KMS-11 (cell line): ENCODE data around the gene KDSR.
A peak's percentile ranks its signal among the peaks of the same experiment; 100 is the strongest.

ENCODE experiments used
- H2AFZ ChIP-seq: fragments of 200-600 bp; sonication (generic); 2 replicates; pipeline ENCODE4 v1.6.1; 2016; ENCODE audit warnings: antibody characterized with exemption, mixed run types, low read depth
- H3K27ac ChIP-seq: fragments of 200-600 bp; sonication (generic); 2 replicates; pipeline ENCODE4 v1.6.1; 2016; ENCODE audit warnings: mild to moderate bottlenecking, mixed run types
- H3K27me3 ChIP-seq: fragments of 200-600 bp; sonication (generic); 2 replicates; pipeline ENCODE4 v1.6.1; 2017; ENCODE audit warnings: mild to moderate bottlenecking, low read depth, mixed run types, moderate library complexity; ENCODE audit not compliant: insufficient read depth
- H3K36me3 ChIP-seq: fragments of 200-600 bp; sonication (generic); 2 replicates; pipeline ENCODE4 v1.6.1; 2017; ENCODE audit warnings: mild to moderate bottlenecking, mixed run types; ENCODE audit not compliant: insufficient read depth
- H3K4me1 ChIP-seq: fragments of 200-600 bp; sonication (generic); 2 replicates; pipeline ENCODE4 v1.6.1; 2016; ENCODE audit warnings: mild to moderate bottlenecking, low read depth, mixed run types; ENCODE audit not compliant: poor library complexity, severe bottlenecking
- H3K4me2 ChIP-seq: fragments of 200-600 bp; sonication (generic); 2 replicates; pipeline ENCODE4 v1.7.0; 2016; ENCODE audit warnings: mild to moderate bottlenecking, mixed run types
- H3K4me3 ChIP-seq: fragments of 200-600 bp; sonication (generic); IDR thresholded peaks from 2 replicates; pipeline ENCODE4 v1.6.1; 2017; ENCODE audit warnings: low read depth, low read length, mixed read lengths; ENCODE audit not compliant: insufficient read depth
- H3K79me2 ChIP-seq: fragments of 200-600 bp; sonication (generic); 2 replicates; pipeline ENCODE4 v1.6.1; 2016; ENCODE audit warnings: low read depth, mixed run types; ENCODE audit not compliant: insufficient read depth
- H3K9ac ChIP-seq: fragments of 200-600 bp; sonication (generic); 2 replicates; pipeline ENCODE4 v1.6.1; 2016; ENCODE audit warnings: mild to moderate bottlenecking, mixed run types
- H4K20me1 ChIP-seq: fragments of 200-600 bp; sonication (generic); 2 replicates; pipeline ENCODE4 v1.6.1; 2016; ENCODE audit warnings: mild to moderate bottlenecking, mixed run types; ENCODE audit not compliant: insufficient read depth
- CTCF ChIP-seq: fragments of 200-600 bp; sonication (generic); conservative IDR thresholded peaks from 2 replicates; pipeline ENCODE4 v1.6.1; 2017; ENCODE audit warnings: low read depth, mild to moderate bottlenecking, antibody characterized with exemption, low read length, moderate library complexity, mixed read lengths

Gene KDSR

GRCh38 chr18:63376538-63376937 is 9.5 kb upstream of the KDSR start:
- TF ChIP-seq CTCF, result no peak
- Histone ChIP-seq H3K4me2 (no peak overlapping the region), H4K20me1 (no peaks in the 10 kb centered on the region), H2AFZ (no peak overlapping the region), H3K4me1 (peaks cover 11% of the 10 kb centered on the region), H3K36me3 (no peaks in the 10 kb centered on the region; the same call in 1 of the 2 replicates), H3K27ac (no peak overlapping the region), H3K27me3 (no peaks in the 10 kb centered on the region), H3K9ac (no peak overlapping the region), H3K4me3 (no peak overlapping the region), H3K79me2 (no peaks in the 10 kb centered on the region)

DNA sequence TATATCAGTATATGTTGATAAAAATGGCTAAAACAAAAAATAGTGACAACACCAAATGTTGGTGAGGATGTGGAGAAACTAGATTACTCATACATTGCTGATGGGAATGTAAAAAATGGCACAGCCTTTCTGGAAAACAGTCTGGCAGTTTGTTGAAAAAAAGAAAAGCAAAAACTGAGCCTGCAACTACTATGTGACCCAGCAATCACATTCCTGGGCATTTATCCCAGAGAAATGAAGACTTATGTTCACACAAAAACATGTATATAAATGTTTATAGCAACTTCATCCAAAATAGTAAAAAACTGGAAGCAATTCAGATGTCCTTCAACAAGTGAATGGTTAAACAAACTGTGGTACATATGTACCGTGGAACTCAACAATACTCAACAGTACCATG is 7.5 kb upstream of the KDSR start:
- H3K27me3 ChIP-seq, result no peaks in the 10 kb centered on the region
- H3K36me3 ChIP-seq, result no peaks in the 10 kb centered on the region; the same call in 1 of the 2 replicates
- TF ChIP-seq CTCF, result no peak
- no peak overlapping the region for H3K4me2 ChIP-seq
- no peaks in the 10 kb centered on the region for H3K79me2 ChIP-seq
- no peak overlapping the region for H3K9ac ChIP-seq
- no peak overlapping the region for H2AFZ ChIP-seq
- peaks cover 10% of the 10 kb centered on the region for H3K4me1 ChIP-seq
- no peaks in the 10 kb centered on the region for H4K20me1 ChIP-seq
- H3K4me3 ChIP-seq, result no peak overlapping the region
- no peak overlapping the region for H3K27ac ChIP-seq

GRCh38 chr18:63373161-63373560 is 6.2 kb upstream of the KDSR start:
- H3K4me1 ChIP-seq, result peaks cover 3% of the 10 kb centered on the region
- H3K4me3 ChIP-seq, result no peak overlapping the region
- H3K79me2 ChIP-seq, result no peaks in the 10 kb centered on the region
- TF ChIP-seq CTCF, result no peak
- H3K36me3 ChIP-seq, result no peaks in the 10 kb centered on the region; the same call in 1 of the 2 replicates
- no peak overlapping the region for H3K9ac ChIP-seq
- no peaks in the 10 kb centered on the region for H3K27me3 ChIP-seq
- no peaks in the 10 kb centered on the region for H4K20me1 ChIP-seq
- no peak overlapping the region for H3K4me2 ChIP-seq
- H2AFZ ChIP-seq, result no peak overlapping the region
- H3K27ac ChIP-seq, result no peak overlapping the region

DNA sequence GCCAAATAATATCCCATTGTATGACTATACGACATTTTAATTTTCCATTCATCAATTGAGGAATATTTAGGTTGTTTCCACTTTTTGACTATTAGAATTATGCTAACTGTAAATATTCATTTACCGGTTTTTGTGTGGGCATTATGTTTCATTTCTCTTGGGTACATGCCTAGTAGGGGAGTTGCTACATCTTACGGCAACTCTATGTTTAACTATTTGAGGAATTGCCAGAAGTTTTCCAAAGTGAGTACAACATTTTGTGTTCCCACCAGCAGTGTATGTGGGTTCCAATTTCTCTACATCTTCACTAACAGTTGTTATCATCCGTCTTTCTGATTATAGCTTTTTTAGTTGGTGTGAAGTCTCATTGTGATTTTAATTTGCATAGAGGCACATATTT is 1.6 kb upstream of the KDSR start:
- Histone ChIP-seq H3K79me2 (no peaks in the 10 kb centered on the region), H3K9ac (no peak overlapping the region), H3K4me3 (no peak overlapping the region), H3K4me1 (peaks cover 18% of the 10 kb centered on the region), H2AFZ (no peak overlapping the region), H4K20me1 (no peaks in the 10 kb centered on the region), H3K4me2 (peak overlapping the region; percentile 58; the same call in 1 of the 2 replicates), H3K36me3 (no peaks in the 10 kb centered on the region; the same call in 1 of the 2 replicates), H3K27me3 (no peaks in the 10 kb centered on the region), H3K27ac (no peak overlapping the region)
- TF ChIP-seq CTCF, result no peak
